H1 (cell line): ENCODE measurements around the gene TTLL1. TPM values are rescaled to one million over a fixed set of nuclear protein-coding genes. Genes with fewer than 3 reads are reported as not detected.

Experiments used
- CTCF ChIA-PET: fragments of 300-600 bp; sonication (Branson Sonifier 250); formaldehyde crosslinking; loops from one replicate; lab custom pipeline; 2021; ENCODE audit not compliant: partially characterized antibody; lab: Charles Lee
- POLR2A ChIA-PET: fragments of 300-600 bp; sonication (Branson Sonifier 250); formaldehyde crosslinking; loops from one replicate; lab custom pipeline; 2021; ENCODE audit warnings: inconsistent platforms; ENCODE audit not compliant: partially characterized antibody; lab: Charles Lee
- DNase-seq, 2 experiments: peaks; one replicate each; pipeline versions ENCODE4 v3.0.0 to v3.0.0-alpha.2; 2010 to 2022; ENCODE audit warnings: low spot score in 2 of 2, low read depth in 1 of 2, mixed read lengths in 1 of 2
- FAIRE-seq: peaks from 2 replicates; lab custom pipeline; 2011; peaks lifted over from hg19 to GRCh38; lab: Jason Lieb, UNC
- H2AFZ ChIP-seq: 2 replicates; pipeline ENCODE4 v1.8.1; 2012; ENCODE audit warnings: low read length, inconsistent platforms
- H2AK5ac ChIP-seq: 2 replicates; pipeline ENCODE4 v1.6.1; 2013; ENCODE audit warnings: low read depth, low read length
- H2BK120ac ChIP-seq: replicated peaks from 2 replicates; pipeline ENCODE3; 2013; ENCODE audit warnings: low read depth, low read length, inconsistent platforms
- H2BK12ac ChIP-seq: 2 replicates; pipeline ENCODE4 v1.6.1; 2013; ENCODE audit warnings: low read depth, low read length
- H2BK15ac ChIP-seq: 2 replicates; pipeline ENCODE4 v1.6.1; 2013; ENCODE audit warnings: low read length
- H2BK20ac ChIP-seq: 2 replicates; pipeline ENCODE4 v1.6.1; 2013; ENCODE audit warnings: low read length
- H2BK5ac ChIP-seq: 2 replicates; pipeline ENCODE4 v1.6.1; 2013; ENCODE audit warnings: low read depth, low read length
- H3K14ac ChIP-seq: 2 replicates; pipeline ENCODE4 v1.6.1; 2013; ENCODE audit warnings: inconsistent platforms; ENCODE audit not compliant: insufficient read length
- H3K18ac ChIP-seq: 2 replicates; pipeline ENCODE4 v1.6.1; 2013; ENCODE audit warnings: low read length; ENCODE audit errors: extremely low read depth
- H3K23ac ChIP-seq: 2 replicates; pipeline ENCODE4 v1.6.1; 2013; ENCODE audit warnings: inconsistent platforms; ENCODE audit not compliant: insufficient read length
- H3K23me2 ChIP-seq: 2 replicates; pipeline ENCODE4 v1.6.1; 2013; ENCODE audit warnings: low read depth, low read length
- H3K27ac ChIP-seq: 2 replicates; pipeline ENCODE4 v1.6.1; 2011; ENCODE audit warnings: low read depth, low read length, inconsistent platforms
- H3K27me3 ChIP-seq, 4 experiments: replicated peaks in 1 of 4; 1 replicate in 1 of 4; 2 replicates in 3 of 4; pipeline versions ENCODE4 v1.6.1 to v1.8.1; 2011 to 2013; ENCODE audit warnings: low read length in 3 of 4, mild to moderate bottlenecking in 3 of 4, inconsistent platforms in 2 of 4, mixed read lengths in 2 of 4, moderate library complexity in 1 of 4; ENCODE audit not compliant: control insufficient read depth in 3 of 4, insufficient read depth in 3 of 4; ENCODE audit errors: extremely low read depth in 1 of 4
- H3K36me3 ChIP-seq, 4 experiments: 2 replicates each; pipeline versions ENCODE4 v1.6.1 to v1.8.1; 2011 to 2013; ENCODE audit warnings: mild to moderate bottlenecking in 4 of 4, low read length in 3 of 4, moderate library complexity in 2 of 4, control low read depth in 1 of 4, inconsistent platforms in 1 of 4; ENCODE audit not compliant: insufficient read depth in 4 of 4, control insufficient read depth in 2 of 4
- H3K4ac ChIP-seq: replicated peaks from 2 replicates; pipeline ENCODE3; 2013; ENCODE audit warnings: low read length, low read depth, mixed read lengths, inconsistent platforms; ENCODE audit not compliant: insufficient read length
- H3K4me1 ChIP-seq, 4 experiments: replicated peaks in 1 of 4; 1 replicate in 1 of 4; 2 replicates in 3 of 4; pipeline versions ENCODE4 v1.6.1 to v1.8.1; 2011 to 2013; ENCODE audit warnings: low read length in 3 of 4, inconsistent platforms in 2 of 4, mixed read lengths in 1 of 4; ENCODE audit not compliant: insufficient read depth in 4 of 4, control insufficient read depth in 3 of 4
- H3K4me2 ChIP-seq, 2 experiments: 2 replicates each; pipeline versions ENCODE4 v1.6.1 to v1.8.1; 2011 to 2013; ENCODE audit warnings: low read depth in 2 of 2, low read length in 2 of 2, control low read depth in 1 of 2, inconsistent platforms in 1 of 2, mild to moderate bottlenecking in 1 of 2; ENCODE audit not compliant: insufficient read depth in 1 of 2
- H3K4me3 ChIP-seq, 4 experiments: fragments of 200-600, 300-600 bp in 1 of 4; sonication (generic), shearing (Covaris generic), sonication (Bioruptor Twin) in 1 of 4; 2 replicates each; pipeline versions ENCODE4 v1.5.1 to v1.8.1; 2011 to 2016; ENCODE audit warnings: low read length in 4 of 4, low read depth in 3 of 4, control low read depth in 2 of 4, inconsistent platforms in 2 of 4, mild to moderate bottlenecking in 2 of 4, mixed read lengths in 1 of 4, moderate library complexity in 1 of 4; ENCODE audit not compliant: insufficient read depth in 2 of 4; ENCODE audit errors: extremely low read depth in 1 of 4
- H3K56ac ChIP-seq: replicated peaks from 2 replicates; pipeline ENCODE3; 2013; ENCODE audit warnings: low read depth, mild to moderate bottlenecking, mixed read lengths, low read length, inconsistent platforms; ENCODE audit not compliant: insufficient read length
- H3K79me1 ChIP-seq: 2 replicates; pipeline ENCODE4 v1.6.1; 2013; ENCODE audit warnings: low read depth, low read length, control low read depth
- H3K79me2 ChIP-seq, 2 experiments: 2 replicates each; pipeline versions ENCODE4 v1.6.1 to v1.8.1; 2012 to 2013; ENCODE audit warnings: low read length in 2 of 2, mild to moderate bottlenecking in 2 of 2, inconsistent platforms in 1 of 2; ENCODE audit not compliant: insufficient read depth in 2 of 2, control insufficient read depth in 1 of 2
- H3K9ac ChIP-seq, 4 experiments: replicated peaks in 1 of 4; 1 replicate in 1 of 4; 2 replicates in 3 of 4; pipeline versions ENCODE4 v1.6.1 to v1.8.1; 2011 to 2013; ENCODE audit warnings: low read depth in 3 of 4, low read length in 3 of 4, control low read depth in 2 of 4, mild to moderate bottlenecking in 2 of 4, moderate library complexity in 2 of 4, inconsistent platforms in 1 of 4; ENCODE audit errors: extremely low read depth in 1 of 4
- H3K9me3 ChIP-seq, 2 experiments: 2 replicates each; pipeline versions ENCODE4 v1.6.1 to v1.8.1; 2012 to 2013; ENCODE audit warnings: mild to moderate bottlenecking in 2 of 2, moderate library complexity in 2 of 2, control low read depth in 1 of 2, inconsistent platforms in 1 of 2, low read depth in 1 of 2, low read length in 1 of 2, mixed read lengths in 1 of 2; ENCODE audit not compliant: insufficient read depth in 2 of 2
- H4K20me1 ChIP-seq, 2 experiments: replicated peaks in 1 of 2; 2 replicates each; pipeline versions ENCODE3 to v1.8.1; 2011 to 2013; ENCODE audit warnings: inconsistent platforms in 2 of 2, low read length in 2 of 2, mild to moderate bottlenecking in 1 of 2; ENCODE audit not compliant: insufficient read depth in 2 of 2, control insufficient read depth in 1 of 2
- H4K5ac ChIP-seq: 2 replicates; pipeline ENCODE4 v1.6.1; 2013; ENCODE audit warnings: low read length, low read depth, mixed read lengths, inconsistent platforms; ENCODE audit not compliant: insufficient read length
- H4K8ac ChIP-seq: 2 replicates; pipeline ENCODE4 v1.8.0; 2013; ENCODE audit warnings: mild to moderate bottlenecking, moderate library complexity, low read length, inconsistent platforms; ENCODE audit not compliant: insufficient read depth; ENCODE audit errors: extremely low read depth
- H4K91ac ChIP-seq: replicated peaks from 2 replicates; pipeline ENCODE3; 2013; ENCODE audit warnings: low read length, mixed read lengths, inconsistent platforms; ENCODE audit not compliant: insufficient read length
- BCL11A ChIP-seq, 2 experiments: IDR thresholded peaks; one replicate each; pipeline ENCODE4 v1.6.1; 2011; ENCODE audit warnings: low read depth in 2 of 2, low read length in 2 of 2, mild to moderate bottlenecking in 2 of 2
- CBX8 ChIP-seq: fragments of 300-800, 300-1000 bp; sonication (generic); IDR thresholded peaks from 2 replicates; pipeline ENCODE4 v1.7.1; 2016; ENCODE audit warnings: low read depth, low read length, borderline replicate concordance
- FOSL1 ChIP-seq: IDR thresholded peaks from 2 replicates; pipeline ENCODE4 v1.6.1; 2011; ENCODE audit warnings: mild to moderate bottlenecking, low read depth, low read length, moderate library complexity; ENCODE audit not compliant: insufficient read depth
- KDM1A ChIP-seq: fragments of 200-600, 300-600 bp; sonication (generic); IDR thresholded peaks from 2 replicates; pipeline ENCODE4 v1.7.1; 2016; ENCODE audit warnings: mild to moderate bottlenecking, low read length, borderline replicate concordance
- YY1 ChIP-seq: IDR thresholded peaks from 2 replicates; pipeline ENCODE4 v1.6.1; 2011; ENCODE audit warnings: low read depth, mild to moderate bottlenecking, low read length
- WGBS, 2 experiments: shearing (Covaris generic) in 1 of 2; methylation state at CpG; one replicate each; pipeline versions ENCODE4 v1.1.6 to v1.1.7; 2013 to 2015; ENCODE audit warnings: low lambda C conversion rate in 2 of 2, mixed read lengths in 2 of 2, inconsistent platforms in 1 of 2, low coverage in 1 of 2, missing lambda C conversion rate in 1 of 2; ENCODE audit not compliant: insufficient replicate concordance in 2 of 2, insufficient coverage in 1 of 2, insufficient read length in 1 of 2; ENCODE audit errors: extremely low coverage in 1 of 2, missing lambda C conversion rate in 1 of 2; 5-methylcytosine and 5-hydroxymethylcytosine counted together
- polyA plus RNA-seq, 7 experiments: library from polyadenylated mRNA; depleted of rRNA in 3 of 7; stranded (reverse) in 5 of 7; unstranded in 2 of 7; fragments of >200 nt in 5 of 7; fragments of 200-250 nt in 2 of 7; gene quantifications; 1 replicate in 5 of 7; 2 replicates in 1 of 7; 4 replicates in 1 of 7; pipeline versions ENCODE4 v1.2.1 to v1.2.3, GENCODE V29; 2011 to 2013; ENCODE audit warnings: missing spikeins in 2 of 7, mixed read lengths in 2 of 7
- total RNA-seq: library from RNA; stranded (reverse); fragmentation: NEBNext Ultra II Directional; extraction: Animal tissue kit (Norgen Biotek cat#: 25700); gene quantifications from 2 replicates; pipeline ENCODE4 v1.2.1, GENCODE V29; 2021

Gene TTLL1
- total and polyA plus RNA-seq, 2 of the 8 experiments (the other 6 are each of a cell fraction or from before 2014, with no cell fraction given): 5.0 to 13.8 TPM

DNA sequence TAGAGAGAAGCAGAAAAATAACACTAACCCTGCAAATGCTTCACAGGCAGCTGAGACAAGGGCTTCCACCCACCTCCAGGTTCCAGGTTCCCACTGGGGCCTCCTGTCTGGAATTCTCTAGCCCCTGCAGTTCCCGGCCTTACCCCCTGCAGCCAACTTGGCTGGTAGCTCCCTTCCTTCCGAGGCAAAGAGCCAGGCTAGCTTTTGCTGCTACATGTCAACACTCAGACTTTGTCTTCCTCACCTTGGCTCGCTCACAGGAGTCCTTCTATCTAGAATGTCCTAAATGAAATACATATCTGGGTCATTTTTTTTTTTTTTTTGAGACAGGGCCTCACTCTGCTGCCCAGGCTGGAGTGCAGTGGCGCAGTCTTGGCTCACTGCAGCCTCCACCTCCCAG is 9.9 kb upstream of the TTLL1 start:
- no peak overlapping the region for H3K4me3 ChIP-seq
- H2BK12ac ChIP-seq: no peak overlapping the region; the same call in 1 of the 2 replicates
- H3K14ac ChIP-seq: no peak overlapping the region
- H3K23ac ChIP-seq: no peak overlapping the region
- H2BK5ac ChIP-seq: no peak overlapping the region
- no peaks in the 10 kb centered on the region for H3K79me1 ChIP-seq
- H3K23me2 ChIP-seq: peaks cover 3% of the 10 kb centered on the region; the same call in 1 of the 2 replicates
- no peak overlapping the region for H3K18ac ChIP-seq
- no peaks in the 10 kb centered on the region for H3K4me1 ChIP-seq
- no peak overlapping the region for H3K56ac ChIP-seq
- H2BK15ac ChIP-seq: 0 out of 2 replicates have a peak overlapping the region, but pooled peaks have one; percentile 72
- H3K4ac ChIP-seq: no peak overlapping the region
- no peaks in the 10 kb centered on the region for H3K27me3 ChIP-seq
- no peak overlapping the region for H3K9ac ChIP-seq
- no peak overlapping the region for H4K5ac ChIP-seq
- peaks cover 0 to 2% of the 10 kb centered on the region in 2 experiments for H4K20me1 ChIP-seq
- POLR2A ChIA-PET: no interaction called here
- TF ChIP-seq CBX8 (no peak), FOSL1 (no peak), YY1 (no peak), BCL11A (IDR thresholded peaks at IDR 0.05; ENCODE audit: low read depth in 2 of 2, low read length in 2 of 2) (no peak), KDM1A (no peak)
- H2BK120ac ChIP-seq: no peak overlapping the region
- H3K79me2 ChIP-seq: no peaks in the 10 kb centered on the region
- no peak overlapping the region for H2AFZ ChIP-seq
- no peak overlapping the region for H4K91ac ChIP-seq
- no peaks in the 10 kb centered on the region; a peak in 1 of 4 replicates for H3K9me3 ChIP-seq
- no peaks in the 10 kb centered on the region for H3K36me3 ChIP-seq
- no peak for FAIRE-seq
- CTCF ChIA-PET: interaction anchor here (0.6 to 2.2 kb wide), 7 partner anchors 8 to 1107 kb away, joined by 3 to 9 read pairs (median 4); no protein-coding TSS in a partner anchor
- whole genome bisulfite sequencing, 2 experiments: 79% methylated on average over 3 of the region's 4 CpGs; no CpG with 5 or more reads in 1 of the 2 experiments
- H3K4me2 ChIP-seq: no peak overlapping the region
- H4K8ac ChIP-seq: no peak overlapping the region
- no peak overlapping the region for H3K27ac ChIP-seq
- no peak overlapping the region for H2BK20ac ChIP-seq
- DNase-seq: no peak
- H2AK5ac ChIP-seq: no peak overlapping the region
